ENCODE measurements around the gene DDX47. TPM values are rescaled to one million over a fixed set of nuclear protein-coding genes. Genes with fewer than 3 reads are reported as not detected.
A peak's percentile ranks its signal among the peaks of the same experiment; 100 is the strongest.

The DDX47 gene
- total and polyA plus RNA-seq, 10 of the 15 experiments (the other 5 are each of a cell fraction or from before 2014, with no cell fraction given): 84.8 to 266 (median 120) TPM

DNA sequence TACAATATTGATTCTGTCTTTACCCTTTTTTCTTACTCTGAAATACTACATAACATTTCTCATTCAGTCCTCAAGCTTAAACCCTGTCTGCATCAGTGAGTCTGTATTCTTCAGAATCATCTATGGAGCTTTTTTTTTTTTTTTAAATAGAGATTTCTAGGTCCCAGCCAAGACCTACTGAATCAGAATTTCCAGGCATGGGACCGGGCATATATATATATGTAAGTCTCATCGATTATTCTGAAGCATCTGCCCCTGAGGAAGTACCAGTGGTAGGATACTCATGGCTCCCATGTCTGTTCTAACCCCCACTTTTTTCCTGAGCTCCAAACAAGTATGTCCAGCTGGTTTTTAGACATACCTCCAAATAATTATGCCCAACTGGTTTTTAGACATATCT lies 6.1 kb downstream of the DDX47 start:
- Histone ChIP-seq H3K9ac (ENCODE audit: control insufficient read depth, insufficient read depth, low read length) (no peak overlapping the region), H3K27ac (ENCODE audit: control insufficient read depth, insufficient read depth) (peak overlapping the region; percentile 70), H3K36me3 (ENCODE audit: control insufficient read depth in 2 of 2, insufficient read depth in 2 of 2, low read length in 1 of 2) (peaks cover 7 to 46% of the 10 kb centered on the region in 2 experiments), H4K20me1 (ENCODE audit: control insufficient read depth, insufficient read depth) (peaks cover 3% of the 10 kb centered on the region; the same call in 1 of the 2 replicates), H3K79me2 (ENCODE audit: control insufficient read depth, insufficient read depth, low read length) (peaks cover 65% of the 10 kb centered on the region), H3K4me1 (ENCODE audit: control insufficient read depth, insufficient read depth, low read length) (peaks cover 25% of the 10 kb centered on the region), H3K4me2 (ENCODE audit: control insufficient read depth, insufficient read depth) (peak overlapping the region; percentile 30; the same call in 1 of the 2 replicates), H2AFZ (ENCODE audit: control insufficient read depth, low read depth, low read length) (no peak overlapping the region), H3K9me3 (replicated peaks; ENCODE audit: control insufficient read depth, insufficient read depth, low read length) (no peaks in the 10 kb centered on the region), H3K27me3 (replicated peaks in 1 of 2; ENCODE audit: control insufficient read depth in 2 of 2, insufficient read depth in 2 of 2, low read length in 1 of 2) (no peaks in the 10 kb centered on the region), H3K4me3 (peak overlapping the region; percentile 31; the same call in 1 of the 2 replicates)
- SMC1A ChIA-PET (ENCODE audit: uncharacterized antibody, unreplicated experiment): interaction anchor here (0.6 to 7.9 kb wide), 6 partner anchors 15 to 393 kb away, joined by 3 to 47 read pairs (median 4); no protein-coding TSS in a partner anchor
- no peak for DNase-seq (ENCODE audit: low read depth, low spot score)
- CTCF ChIA-PET: interaction anchor here (1.2 to 12.6 kb wide), 3 partner anchors 9 to 31 kb away, joined by 3 to 136 read pairs (median 8); no protein-coding TSS in a partner anchor
- POLR2A ChIA-PET: interaction anchor here (0.8 to 1.2 kb wide), 3 partner anchors 10 to 32 kb away, joined by 3 to 4 read pairs (median 4); no protein-coding TSS in a partner anchor
- in situ Hi-C loops (cut with MboI) (loop anchor here (25.0 kb wide), 1 partner anchor 1968 kb away; no protein-coding TSS in a partner anchor), intact Hi-C loops (cut with micrococcal nuclease; ENCODE audit: unreplicated experiment) (no loop called here)
- ATAC-seq: no peak
- no peak for FAIRE-seq
- 100% methylated on average over 2 of the region's 2 CpGs for WGBS (ENCODE audit: insufficient coverage, insufficient replicate concordance, low lambda C conversion rate, missing lambda C conversion rate)
- RAD21 ChIA-PET (ENCODE audit: unreplicated experiment): interaction anchor here (0.6 to 1.1 kb wide), 7 partner anchors 10 to 433 kb away, joined by 3 to 5 read pairs (median 3); no protein-coding TSS in a partner anchor
- BruUV-seq (replicated peaks): no TSS peak
- no peak for TF ChIP-seq RELB (IDR thresholded peaks at IDR 0.05; ENCODE audit: low read depth)
- TF ChIP-seq CUX1 (IDR thresholded peaks at IDR 0.05; ENCODE audit: insufficient replicate concordance, low read depth, low read length): no peak
- no peak for TF ChIP-seq NBN (IDR thresholded peaks at IDR 0.05)
- TF ChIP-seq, protein P1, sequence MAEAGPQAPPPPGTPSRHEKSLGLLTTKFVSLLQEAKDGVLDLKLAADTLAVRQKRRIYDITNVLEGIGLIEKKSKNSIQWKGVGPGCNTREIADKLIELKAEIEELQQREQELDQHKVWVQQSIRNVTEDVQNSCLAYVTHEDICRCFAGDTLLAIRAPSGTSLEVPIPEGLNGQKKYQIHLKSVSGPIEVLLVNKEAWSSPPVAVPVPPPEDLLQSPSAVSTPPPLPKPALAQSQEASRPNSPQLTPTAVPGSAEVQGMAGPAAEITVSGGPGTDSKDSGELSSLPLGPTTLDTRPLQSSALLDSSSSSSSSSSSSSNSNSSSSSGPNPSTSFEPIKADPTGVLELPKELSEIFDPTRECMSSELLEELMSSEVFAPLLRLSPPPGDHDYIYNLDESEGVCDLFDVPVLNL (IDR thresholded peaks at IDR 0.05; ENCODE audit: low read depth, low read length): no peak
- no peak for TF ChIP-seq SP1 (IDR thresholded peaks at IDR 0.05; ENCODE audit: low read depth, low read length)
- no peak for TF ChIP-seq HSF1 (IDR thresholded peaks at IDR 0.05; ENCODE audit: low read depth, low read length)
- no peak for TF ChIP-seq ASH2L (IDR thresholded peaks at IDR 0.05; ENCODE audit: borderline replicate concordance, low read depth)
- no peak for TF ChIP-seq SMAD1 (IDR thresholded peaks at IDR 0.05; ENCODE audit: low read depth, partially characterized antibody)
- TF ChIP-seq ZNF217 (IDR thresholded peaks at IDR 0.05): no peak
- no peak for TF ChIP-seq IKZF1 (conservative IDR thresholded peaks at IDR 0.05)
- TF ChIP-seq MYB (IDR thresholded peaks at IDR 0.05; ENCODE audit: borderline replicate concordance, low read depth, low read length): no peak
- no peak for TF ChIP-seq JUNB (IDR thresholded peaks at IDR 0.05)
- TF ChIP-seq IKZF2 (IDR thresholded peaks at IDR 0.05): no peak
- no peak for TF ChIP-seq POLR2A (IDR thresholded peaks at IDR 0.05; ENCODE audit: low read depth, low read length)
- no peak for TF ChIP-seq SMC3 (IDR thresholded peaks at IDR 0.05; ENCODE audit: borderline replicate concordance, low read length)

All from GM12878 (cell line).